Dermis microvascular lymphatic vessel endothelial cell (primary cell): ENCODE measurements around the gene CEMIP. TPM values are rescaled to one million over a fixed set of nuclear protein-coding genes. Genes with fewer than 3 reads are reported as not detected.

ENCODE experiments used
- DNase-seq, 2 donors: peaks; one replicate each; pipeline versions ENCODE4 v3.0.0 to v3.0.0-alpha.2; 2010; ENCODE audit warnings: low read depth in 2 of 2
- total RNA-seq: library from RNA; depleted of rRNA; stranded (reverse); fragments of >200 nt; gene quantifications from 2 replicates; pipeline ENCODE4 v1.2.1, GENCODE V29; 2014

CEMIP gene
- total RNA-seq, 1 donor from 2014 or later, result 0.26 TPM

DNA sequence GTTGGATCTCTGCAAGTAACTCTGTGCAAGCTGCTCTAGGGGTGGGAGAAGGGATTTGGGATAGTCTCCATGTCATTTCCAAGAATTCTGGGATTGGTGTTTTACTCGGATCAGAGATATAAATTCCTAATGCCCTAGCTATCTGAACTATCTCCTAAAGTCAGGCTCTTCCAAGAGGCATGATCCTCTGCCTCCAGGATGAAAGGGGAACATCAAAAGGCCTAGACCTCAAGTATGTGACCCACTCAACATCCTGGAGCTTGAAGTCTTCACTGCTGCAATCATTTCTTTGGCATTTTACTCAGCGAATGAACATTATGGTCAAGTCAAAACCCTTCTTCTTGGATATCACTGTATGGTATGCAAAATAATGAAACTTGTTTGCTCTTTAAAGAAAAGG, 104.5 kb downstream of the CEMIP start:
- DNase-seq, result no peak

DNA sequence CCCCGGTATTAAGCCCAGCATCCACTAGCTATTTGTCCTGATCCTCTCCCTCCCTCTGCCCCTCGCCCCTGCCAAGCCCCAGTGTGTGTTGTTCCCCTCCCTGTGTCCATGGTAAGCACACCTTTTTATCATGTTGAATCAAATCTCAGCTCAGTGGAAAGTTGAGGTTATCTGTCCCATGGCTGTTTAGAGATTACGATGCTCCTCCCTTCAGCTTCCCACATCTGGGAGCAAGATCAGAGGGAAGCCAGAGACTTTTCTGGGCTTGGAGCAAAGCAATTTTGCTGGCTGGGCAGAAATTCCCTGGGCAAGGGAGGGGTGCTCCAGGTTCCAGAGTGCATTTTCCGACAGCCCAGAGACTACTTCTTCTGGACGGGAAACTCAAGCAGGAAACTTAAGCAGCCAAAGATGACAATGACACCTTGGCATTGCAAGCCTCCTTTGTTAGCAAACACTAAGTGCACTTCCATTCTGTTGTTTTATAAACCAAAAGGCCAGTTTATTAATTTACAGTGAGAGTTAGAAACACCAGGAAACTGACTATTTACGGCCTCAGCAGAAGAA, 105.9 kb downstream of the CEMIP start:
- peak in 1 of 2 donors; percentile 25 for DNase-seq

GRCh38 chr15:80887148-80887547, 108.0 kb downstream of the CEMIP start:
- no peak for DNase-seq

DNA sequence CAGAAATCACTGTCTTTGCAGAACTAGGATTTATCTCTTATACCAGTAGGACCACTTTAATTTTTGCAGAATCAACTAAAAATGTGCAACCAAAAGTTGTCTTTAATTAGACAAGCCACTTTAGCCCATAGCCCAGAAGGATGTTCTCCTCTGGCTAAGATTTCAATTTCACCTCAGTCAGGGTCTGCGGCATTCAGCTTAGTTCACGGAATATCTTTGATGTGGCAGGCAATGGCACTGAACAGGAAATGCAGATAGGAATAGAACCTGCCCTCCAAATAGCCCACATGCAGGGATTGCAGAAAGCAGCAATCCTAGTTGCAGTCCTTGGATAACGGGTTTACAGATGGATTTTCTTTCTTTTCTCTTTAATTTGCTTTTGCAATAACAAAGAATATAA, 109.7 kb downstream of the CEMIP start:
- no peak for DNase-seq

- no peak for DNase-seq
Measured at GRCh38 chr15:80890341-80891005, 111.3 kb downstream of the CEMIP start.

DNA sequence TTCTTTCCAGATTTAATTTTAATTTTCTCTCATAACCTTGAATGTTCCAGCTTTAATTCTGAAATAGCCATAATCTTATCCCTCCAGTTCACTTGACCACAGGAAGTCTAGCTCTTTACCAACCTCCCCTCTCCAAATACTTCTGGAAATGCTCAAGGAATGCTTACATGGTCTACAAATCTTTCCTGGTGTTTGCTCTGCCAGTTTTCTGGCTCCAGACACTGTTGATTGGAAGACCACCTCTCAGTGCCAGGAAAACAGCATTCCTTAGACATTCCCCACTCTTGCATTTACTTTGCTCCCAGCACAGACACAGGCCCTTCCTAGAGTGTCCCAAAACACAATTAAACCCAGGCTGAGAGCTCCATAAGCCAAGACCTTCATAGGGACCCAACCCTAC, 111.8 kb downstream of the CEMIP start:
- no peak for DNase-seq

DNA sequence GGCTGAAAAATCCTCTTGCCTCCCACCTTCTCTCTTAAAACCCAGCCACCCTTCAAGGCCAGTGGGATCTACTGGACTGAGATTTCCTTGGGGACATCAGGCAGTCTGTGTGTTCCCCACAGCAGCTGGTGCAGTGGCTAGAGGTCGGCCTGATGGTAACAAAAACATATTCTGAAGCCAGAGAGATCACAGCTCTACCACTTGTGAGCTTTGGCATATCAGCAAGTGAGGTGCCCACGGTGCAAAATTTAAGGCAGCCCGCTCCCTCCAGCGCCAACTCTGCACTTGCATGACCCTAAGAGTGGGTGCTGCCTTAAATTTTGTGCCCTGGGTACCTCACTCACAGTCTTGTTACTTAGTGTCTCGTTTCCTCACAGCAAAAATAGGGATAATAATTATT, 113.2 kb downstream of the CEMIP start:
- no peak for DNase-seq

DNA sequence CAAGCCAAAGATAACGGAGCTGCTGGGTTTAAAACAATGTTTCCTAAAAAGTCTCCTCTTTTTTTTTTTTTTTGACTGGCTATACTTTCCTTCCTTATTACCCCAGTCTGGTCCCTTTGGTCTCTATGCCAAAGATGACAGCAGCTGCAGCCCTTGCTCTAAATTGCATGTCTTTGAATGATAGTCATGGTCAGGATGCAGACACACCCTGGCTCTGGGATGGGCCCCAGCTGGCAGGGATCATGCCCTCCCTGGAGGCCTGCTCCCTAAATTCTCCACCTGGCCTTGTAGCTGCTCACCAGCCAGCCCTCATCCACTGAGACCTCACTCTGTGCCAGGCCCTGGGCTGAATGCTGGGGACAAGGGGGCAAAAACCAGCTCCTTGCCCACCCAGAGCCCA, 114.6 kb downstream of the CEMIP start:
- DNase-seq, result no peak

DNA sequence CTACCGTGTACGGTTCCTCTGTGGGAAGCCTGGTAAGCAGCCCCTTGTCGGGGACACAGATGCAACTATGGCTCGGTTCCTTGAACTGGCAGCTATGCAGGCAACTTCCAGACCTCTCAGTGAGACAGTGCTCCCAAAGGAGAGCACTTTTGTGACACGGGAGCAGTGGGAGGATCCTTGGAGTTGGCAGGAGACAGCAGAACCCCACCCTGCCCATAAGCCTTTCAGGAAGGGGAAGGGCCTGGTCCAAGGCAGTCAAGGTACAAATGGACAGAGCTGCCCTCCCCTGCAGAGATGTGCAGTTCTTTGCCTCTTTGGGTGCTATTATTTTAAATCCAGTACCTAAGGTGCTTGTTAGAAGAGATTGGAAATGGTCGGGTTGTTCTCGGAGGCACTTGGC, 115.9 kb downstream of the CEMIP start:
- DNase-seq, result no peak

- DNase-seq, result no peak
Measured at GRCh38 chr15:80895965-80896364, 116.8 kb downstream of the CEMIP start.

- no peak for DNase-seq
Measured at GRCh38 chr15:80898040-80898439, 118.9 kb downstream of the CEMIP start.

DNA sequence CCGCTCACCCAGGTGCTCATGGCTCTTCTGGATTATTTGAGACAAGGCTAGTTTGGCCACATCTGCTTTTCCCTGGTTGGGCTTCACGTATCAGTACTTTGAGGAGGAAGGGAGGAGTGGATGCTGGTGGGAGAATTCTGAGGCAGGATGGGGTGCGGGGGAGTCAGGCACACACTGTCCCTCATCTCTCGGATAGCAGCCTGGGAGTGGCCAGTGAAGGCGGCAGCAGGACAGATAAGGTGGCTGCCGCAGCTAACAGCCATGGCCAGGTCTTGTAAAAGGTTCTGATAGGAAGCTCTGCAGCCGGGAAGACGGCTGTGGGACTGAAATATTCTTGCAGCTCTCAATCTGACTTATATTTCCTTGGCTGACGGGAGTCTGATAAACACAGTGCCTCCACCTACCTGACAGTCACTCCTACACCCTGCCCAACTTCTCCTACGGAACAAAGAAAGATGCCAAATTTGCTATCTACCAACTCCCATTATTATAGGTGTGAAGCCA, 123.2 kb downstream of the CEMIP start:
- no peak for DNase-seq

DNA sequence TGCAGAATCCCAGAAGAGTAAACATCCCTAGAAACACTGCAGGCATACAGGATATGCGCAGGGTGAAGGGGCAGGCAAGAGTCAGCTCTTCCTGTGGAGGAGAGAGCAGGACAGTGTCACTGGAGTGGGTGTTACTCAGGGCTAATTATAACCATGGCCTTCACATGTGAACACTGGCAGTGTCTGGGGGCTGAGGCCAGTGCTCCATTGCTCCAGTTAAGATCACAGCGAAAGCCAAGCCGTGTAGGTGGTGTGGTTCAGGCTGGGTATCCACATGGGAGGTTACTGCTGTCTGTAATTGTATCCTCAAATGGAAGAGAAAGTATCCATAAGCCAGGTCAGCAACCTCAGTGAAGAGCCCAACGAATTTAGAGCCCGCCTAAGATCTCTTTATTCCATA, 125.8 kb downstream of the CEMIP start:
- no peak for DNase-seq

DNA sequence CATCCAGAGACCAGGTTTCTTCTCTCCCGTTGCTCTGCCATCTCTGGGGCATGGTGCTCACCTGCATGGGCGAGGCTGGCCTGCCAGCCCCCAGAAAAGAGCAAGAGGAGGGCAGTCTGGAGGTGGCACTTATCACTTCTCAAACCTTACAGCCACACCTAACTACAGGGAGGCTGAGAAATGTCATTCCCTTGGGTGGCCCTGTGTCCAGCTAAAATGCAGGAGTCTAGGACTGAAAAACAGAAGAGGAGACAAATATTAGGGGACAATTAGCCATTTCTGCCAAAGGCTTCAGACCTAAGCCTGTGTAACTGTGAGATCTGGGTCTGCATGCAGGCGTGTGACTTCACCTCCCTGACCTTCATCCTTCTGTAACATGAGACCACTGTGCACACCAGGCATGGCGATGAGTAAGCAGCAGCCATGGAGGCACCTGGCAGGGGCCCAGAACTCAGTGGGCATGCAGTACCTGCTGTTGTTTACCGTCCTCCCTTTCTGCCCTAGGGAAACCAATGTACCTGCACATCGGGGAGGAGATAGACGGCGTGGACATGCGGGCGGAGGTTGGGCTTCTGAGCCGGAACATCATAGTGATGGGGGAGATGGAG, 127.1 kb downstream of the CEMIP start:
- no peak for DNase-seq

DNA sequence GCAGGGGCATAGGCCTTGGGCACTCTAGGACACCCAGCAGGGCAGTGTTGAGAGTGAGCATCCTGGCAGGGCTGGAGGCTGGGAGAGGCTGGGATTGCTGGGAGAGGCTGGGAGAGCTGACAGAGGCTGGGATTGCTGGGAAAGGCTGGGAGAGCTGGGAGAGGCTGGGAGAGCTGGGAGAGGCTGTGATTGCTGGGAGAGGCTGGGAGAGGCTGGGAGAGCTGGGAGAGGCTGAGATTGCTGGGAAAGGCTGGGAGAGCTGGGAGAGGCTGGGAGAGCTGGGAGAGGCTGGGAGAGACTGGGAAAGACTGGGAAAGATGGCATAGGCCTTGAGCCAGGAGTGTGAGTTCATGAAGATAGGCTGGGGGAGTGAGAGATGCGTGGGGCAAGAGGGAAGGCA, 132.7 kb downstream of the CEMIP start:
- no peak for DNase-seq

DNA sequence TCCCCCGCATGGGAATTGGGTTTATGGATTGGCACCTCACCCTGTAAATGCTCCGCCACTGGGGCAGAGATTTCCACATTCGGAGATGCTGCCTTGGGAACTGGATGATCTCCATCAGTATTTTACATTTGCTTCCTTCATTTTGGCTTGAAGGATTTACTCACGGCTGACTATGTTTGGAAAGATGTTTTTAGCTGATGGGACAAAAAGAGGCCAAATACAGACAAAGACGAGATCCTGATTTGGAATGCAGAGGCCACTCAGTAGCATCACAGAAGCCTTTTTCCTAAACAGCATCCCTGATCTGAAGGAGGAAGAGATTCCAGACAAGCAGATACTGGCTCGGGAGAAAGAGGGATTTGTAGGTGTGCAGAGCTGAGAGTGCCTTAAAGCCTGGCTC, 133.5 kb downstream of the CEMIP start:
- DNase-seq, result no peak

GRCh38 chr15:80913541-80913940, 134.4 kb downstream of the CEMIP start:
- DNase-seq, result no peak

DNA sequence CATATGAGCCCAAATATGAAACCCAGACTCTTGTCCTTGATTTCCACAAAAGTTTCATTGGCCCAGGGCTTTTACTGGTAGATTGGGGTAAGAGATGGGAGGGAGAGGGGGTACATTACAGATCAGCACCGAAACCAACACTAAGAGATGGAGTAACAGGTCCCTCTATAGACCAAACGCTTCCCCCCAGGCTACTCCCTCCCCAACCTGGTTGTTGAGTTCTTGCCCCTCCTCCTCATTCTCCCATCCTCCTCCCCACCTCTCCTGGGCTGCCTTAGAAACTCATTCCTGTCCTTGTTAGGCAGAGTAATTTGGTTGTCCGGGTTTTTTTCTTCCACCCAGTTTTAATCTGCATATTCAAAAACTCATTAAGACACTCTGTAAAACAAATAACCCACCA, 136.3 kb downstream of the CEMIP start:
- DNase-seq, result no peak

GRCh38 chr15:80916056-80916455, 136.9 kb downstream of the CEMIP start:
- no peak for DNase-seq

DNA sequence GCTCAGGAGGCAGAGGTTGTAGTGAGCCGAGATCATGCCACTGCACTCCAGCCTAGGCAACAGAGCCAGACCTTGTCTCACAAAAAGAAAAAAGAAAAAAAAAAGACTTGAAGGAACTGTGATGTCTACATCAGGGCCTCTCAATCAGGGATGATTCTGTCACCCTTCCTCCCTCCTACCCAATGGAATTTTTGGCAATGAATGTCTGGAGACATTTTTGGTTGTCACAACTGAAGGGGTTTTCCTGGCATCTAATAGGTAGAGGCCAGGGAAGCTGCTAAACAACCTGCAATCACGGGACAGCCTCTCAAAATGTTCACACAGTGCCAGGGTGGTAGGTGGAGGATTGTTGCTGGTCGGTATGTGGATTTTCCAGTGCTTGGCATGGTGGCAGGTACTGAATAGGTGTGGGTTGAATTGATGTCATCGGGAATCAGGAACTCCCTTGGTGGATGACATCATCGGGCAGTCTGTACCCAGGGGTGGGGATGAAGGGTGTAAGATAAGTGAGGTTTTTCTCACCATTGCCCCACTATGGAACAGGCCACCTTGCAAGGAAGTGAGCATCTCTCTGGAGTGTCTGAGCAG, 139.1 kb downstream of the CEMIP start:
- no peak for DNase-seq

DNA sequence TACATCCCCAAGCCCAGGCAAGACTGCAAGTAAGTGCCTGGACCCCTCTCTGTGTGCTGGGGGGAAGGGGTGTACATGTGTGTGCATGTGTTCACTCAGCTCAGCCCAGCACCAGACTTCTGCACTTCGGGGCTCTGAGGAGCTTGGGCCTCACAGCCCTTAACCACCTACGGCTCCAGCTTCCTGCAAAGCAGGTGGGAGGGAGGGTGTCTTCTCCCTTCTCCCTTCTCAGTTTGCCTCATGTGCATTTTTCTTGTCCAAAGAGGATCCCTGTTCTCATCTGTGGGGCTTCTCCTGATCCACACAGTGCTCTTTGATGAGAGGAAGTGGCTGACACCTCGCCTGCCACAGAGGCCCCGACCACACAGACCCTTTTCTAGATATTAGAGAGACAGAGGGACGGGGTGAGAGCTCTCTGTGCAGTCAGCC, 141.1 kb downstream of the CEMIP start:
- DNase-seq, result no peak

DNA sequence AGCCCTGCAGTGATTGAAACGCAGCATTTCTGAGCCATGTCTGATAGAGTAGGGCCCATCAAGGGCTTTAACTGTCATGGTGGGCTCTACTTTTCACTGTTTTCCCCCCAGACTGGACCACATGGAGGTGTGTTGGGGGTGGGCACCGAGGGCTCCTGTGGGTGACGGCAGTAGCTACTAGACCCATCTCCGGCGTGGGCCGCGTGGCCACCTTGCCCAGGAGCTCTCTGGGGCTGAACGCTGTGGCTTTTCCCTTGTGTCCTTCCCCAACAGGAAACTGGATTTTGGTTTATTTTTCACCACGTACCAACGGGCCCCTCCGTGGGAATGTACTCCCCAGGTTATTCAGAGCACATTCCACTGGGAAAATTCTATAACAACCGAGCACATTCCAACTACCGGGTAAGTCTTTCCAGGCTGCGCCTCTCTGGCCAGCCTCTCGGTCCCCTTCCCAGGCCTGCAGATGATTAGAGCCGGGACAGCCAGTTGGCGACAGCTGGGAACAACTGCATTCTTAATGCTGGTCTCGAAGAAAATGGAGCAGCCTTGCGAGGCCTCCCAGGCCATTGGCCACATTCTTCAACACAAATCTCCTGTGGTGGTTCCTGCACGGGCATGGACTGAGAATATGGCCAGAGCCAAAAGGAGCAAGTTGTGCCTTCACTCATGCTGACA, 142.7 kb downstream of the CEMIP start:
- no peak for DNase-seq
